H54 (cell line): Measurements from ENCODE around the gene KPNA2.
"Not testable (repeated sequence)": the region's sequence is repeated elsewhere in the genome, so short reads cannot be mapped to it uniquely, and the experiment has no call there.

Experiments used
- DNase-seq: peaks from one replicate; pipeline ENCODE4 v3.0.0; 2011; ENCODE audit warnings: low spot score, mixed read lengths; ENCODE audit not compliant: insufficient read length
- FAIRE-seq: peaks from 3 replicates; lab custom pipeline; 2011; peaks lifted over from hg19 to GRCh38; lab: Jason Lieb, UNC
- POLR2A ChIP-seq: IDR thresholded peaks from 2 replicates; pipeline ENCODE4 v1.6.1; 2011; ENCODE audit warnings: low read depth, mild to moderate bottlenecking, low read length

The KPNA2 gene

GRCh38 chr17:68035523-68036303 lies at the start of gene KPNA2:
Gene KPNA2, plus strand, starts transcription at chr17:68035735. Its CDS starts 1,398 bp downstream, at chr17:68037133.
- TF ChIP-seq POLR2A, result peak; percentile 91
- DNase-seq (peak; percentile 93), FAIRE-seq (peak; percentile 11)

GRCh38 chr17:67990909-67991308 lies 44.6 kb upstream of the KPNA2 start:
- DNase-seq, result no peak

GRCh38 chr17:67992548-67993152 lies 42.9 kb upstream of the KPNA2 start:
- DNase-seq (peak; percentile 61), FAIRE-seq (no peak)
- no peak for TF ChIP-seq POLR2A

More at GRCh38 chr17:67990909-67991308, 44.6 kb upstream of the KPNA2 start:
- no peak for FAIRE-seq
- no peak for TF ChIP-seq POLR2A

GRCh38 chr17:67993153-67993997 lies 42.2 kb upstream of the KPNA2 start:
- peak; percentile 81 for DNase-seq
- peak; percentile 58 for TF ChIP-seq POLR2A
- FAIRE-seq, result no peak

- DNase-seq (no peak), FAIRE-seq (no peak)
- no peak for TF ChIP-seq POLR2A
Measured at GRCh38 chr17:67993998-67994361, 41.6 kb upstream of the KPNA2 start.

- DNase-seq, result peak; percentile 78
- FAIRE-seq, result peak; percentile 89
- no peak for TF ChIP-seq POLR2A
Measured at GRCh38 chr17:67994817-67995569, 40.5 kb upstream of the KPNA2 start.

- DNase-seq (no peak), FAIRE-seq (no peak)
- TF ChIP-seq POLR2A, result no peak
Measured at GRCh38 chr17:67995570-67996263, 39.8 kb upstream of the KPNA2 start.

- not testable (repeated sequence) for FAIRE-seq, DNase-seq
Measured at GRCh38 chr17:67996301-67997171, 39.0 kb upstream of the KPNA2 start, which contains the start of gene C17orf58. Gene C17orf58, minus strand, starts transcription at chr17:67996469. Its CDS starts 271 bp downstream, at chr17:67996198.

GRCh38 chr17:67998466-67998865 lies 37.1 kb upstream of the KPNA2 start:
- DNase-seq (no peak), FAIRE-seq (no peak)
- no peak for TF ChIP-seq POLR2A

GRCh38 chr17:67999291-67999911 lies 36.1 kb upstream of the KPNA2 start:
- DNase-seq (no peak), FAIRE-seq (peak; percentile 11)
- no peak for TF ChIP-seq POLR2A

GRCh38 chr17:68004201-68004600 lies 31.3 kb upstream of the KPNA2 start:
- TF ChIP-seq POLR2A, result no peak
- FAIRE-seq (no peak), DNase-seq (no peak)
